HEK293 (cell line): Measurements from ENCODE around the gene VCAM1.

Source experiments
- CTCF ChIA-PET: fragments of 350-600 bp; formaldehyde crosslinking; extraction: SDS; loops from one replicate; lab custom pipeline; 2021; ENCODE audit warnings: antibody characterized with exemption; lab: Yijun Ruan, JAX
- POLR2A ChIA-PET: fragments of 300-600 bp; formaldehyde crosslinking; extraction: SDS; loops from one replicate; lab custom pipeline; 2020; ENCODE audit warnings: antibody characterized with exemption, inconsistent platforms; lab: Yijun Ruan, JAX
- H3K27ac ChIP-seq: fragments of 200-500 bp; sonication (Bioruptor generic); 2 replicates; pipeline ENCODE4 v1.5.1; 2014; ENCODE audit warnings: low read depth, low read length, control low read depth, inconsistent platforms; ENCODE audit errors: extremely low read depth
- H3K36me3 ChIP-seq, 2 experiments: fragments of 200-500 bp in 1 of 2; sonication (Bioruptor generic) in 1 of 2; 1 replicate in 1 of 2; 2 replicates in 1 of 2; pipeline ENCODE4 v1.5.1; 2014 to 2017; ENCODE audit warnings: inconsistent platforms in 2 of 2, low read length in 2 of 2; ENCODE audit not compliant: control insufficient read depth in 2 of 2, insufficient read depth in 1 of 2
- H3K4me1 ChIP-seq: fragments of 200-500 bp; sonication (Bioruptor generic); 2 replicates; pipeline ENCODE4 v1.5.1; 2014; ENCODE audit warnings: mild to moderate bottlenecking, low read length, inconsistent platforms; ENCODE audit not compliant: control insufficient read depth, insufficient read depth
- H3K4me3 ChIP-seq: 2 replicates; pipeline ENCODE4 v1.5.1; 2011; ENCODE audit warnings: low read depth, mild to moderate bottlenecking, control low read depth, low read length, moderate library complexity
- H3K9me3 ChIP-seq: fragments of 200-500 bp; sonication (Bioruptor generic); 2 replicates; pipeline ENCODE4 v1.5.1; 2014; ENCODE audit warnings: low read depth, low read length, inconsistent platforms; ENCODE audit not compliant: control insufficient read depth, insufficient read depth
- ELK4 ChIP-seq: IDR thresholded peaks from 2 replicates; pipeline ENCODE4 v1.6.1; 2011; ENCODE audit warnings: mild to moderate bottlenecking, low read depth, low read length, borderline replicate concordance
- FEZF1 ChIP-seq: fragments of 450-650 bp; formaldehyde crosslinking; IDR thresholded peaks from 2 replicates; pipeline ENCODE4 v1.5.1; 2016; ENCODE audit warnings: missing biosample characterization, missing genetic modification characterization
- HOXC10 ChIP-seq: sonication (generic); formaldehyde crosslinking; IDR thresholded peaks from 2 replicates; pipeline ENCODE4 v1.8.1; 2023; ENCODE audit warnings: mild to moderate bottlenecking, missing genetic modification reagents
- KLF7 ChIP-seq: fragments of 450-650 bp; formaldehyde crosslinking; IDR thresholded peaks from 2 replicates; pipeline ENCODE4 v1.5.1; 2016; ENCODE audit warnings: missing biosample characterization, missing genetic modification characterization, borderline replicate concordance
- MEIS1 ChIP-seq: sonication (generic); formaldehyde crosslinking; IDR thresholded peaks from 2 replicates; pipeline ENCODE4 v1.8.1; 2022; ENCODE audit warnings: missing genetic modification reagents, mild to moderate bottlenecking, borderline replicate concordance
- ZBTB44 ChIP-seq: fragments of 450-650 bp; IDR thresholded peaks from 2 replicates; pipeline ENCODE4 v1.5.1; 2018; ENCODE audit warnings: missing biosample characterization, mild to moderate bottlenecking, missing genetic modification characterization
- ZFP41 ChIP-seq: fragments of 450-650 bp; formaldehyde crosslinking; IDR thresholded peaks from 2 replicates; pipeline ENCODE4 v1.5.1; 2016; ENCODE audit warnings: missing biosample characterization, missing genetic modification characterization, borderline replicate concordance
- ZNF16 ChIP-seq: fragments of 450-650 bp; formaldehyde crosslinking; IDR thresholded peaks from 2 replicates; pipeline ENCODE4 v1.5.1; 2016; ENCODE audit warnings: low read depth, missing biosample characterization, missing genetic modification characterization
- ZNF221 ChIP-seq: fragments of 450-650 bp; formaldehyde crosslinking; IDR thresholded peaks from 2 replicates; pipeline ENCODE4 v1.5.1; 2017; ENCODE audit warnings: missing biosample characterization, missing genetic modification characterization, borderline replicate concordance
- ZNF26 ChIP-seq: fragments of 450-650 bp; formaldehyde crosslinking; IDR thresholded peaks from 2 replicates; pipeline ENCODE4 v1.5.1; 2016; ENCODE audit warnings: missing biosample characterization, missing genetic modification characterization
- ZNF354C ChIP-seq: fragments of 450-650 bp; formaldehyde crosslinking; IDR thresholded peaks from 2 replicates; pipeline ENCODE4 v1.5.1; 2016; ENCODE audit warnings: missing biosample characterization, missing genetic modification characterization, low read depth, borderline replicate concordance
- ZNF366 ChIP-seq: fragments of 450-650 bp; formaldehyde crosslinking; conservative IDR thresholded peaks from 2 replicates; pipeline ENCODE4 v1.5.1; 2016; ENCODE audit warnings: missing biosample characterization, missing genetic modification characterization
- ZNF510 ChIP-seq: fragments of 450-650 bp; formaldehyde crosslinking; IDR thresholded peaks from 2 replicates; pipeline ENCODE4 v1.5.1; 2018; ENCODE audit warnings: mild to moderate bottlenecking, missing genetic modification characterization, missing biosample characterization; ENCODE audit not compliant: insufficient replicate concordance
- ZNF521 ChIP-seq: fragments of 450-650 bp; formaldehyde crosslinking; IDR thresholded peaks from 2 replicates; pipeline ENCODE4 v1.5.1; 2017; ENCODE audit warnings: missing biosample characterization, mild to moderate bottlenecking, missing genetic modification characterization
- ZNF549 ChIP-seq: fragments of 450-650 bp; IDR thresholded peaks from 2 replicates; pipeline ENCODE4 v1.5.1; 2018; ENCODE audit warnings: missing biosample characterization, missing genetic modification characterization, mild to moderate bottlenecking, inconsistent platforms, moderate library complexity
- ZNF560 ChIP-seq: fragments of 450-650 bp; formaldehyde crosslinking; IDR thresholded peaks from 2 replicates; pipeline ENCODE4 v1.5.1; 2017; ENCODE audit warnings: missing biosample characterization, missing genetic modification characterization, borderline replicate concordance
- ZNF645 ChIP-seq: fragments of 450-650 bp; formaldehyde crosslinking; IDR thresholded peaks from 2 replicates; pipeline ENCODE4; 2016; ENCODE audit warnings: missing biosample characterization, missing genetic modification characterization
- ZNF692 ChIP-seq: fragments of 450-650 bp; formaldehyde crosslinking; IDR thresholded peaks from 2 replicates; pipeline ENCODE4 v1.5.1; 2016; ENCODE audit warnings: missing biosample characterization, missing genetic modification characterization
- ZNF830 ChIP-seq: fragments of 450-650 bp; IDR thresholded peaks from 2 replicates; pipeline ENCODE4 v1.5.0; 2018; ENCODE audit warnings: missing biosample characterization, missing genetic modification characterization, low read depth, mild to moderate bottlenecking, moderate library complexity
- ZSCAN16 ChIP-seq: fragments of 450-650 bp; formaldehyde crosslinking; IDR thresholded peaks from 2 replicates; pipeline ENCODE4 v1.5.1; 2016; ENCODE audit warnings: missing biosample characterization, missing genetic modification characterization
- ZSCAN18 ChIP-seq: fragments of 450-650 bp; formaldehyde crosslinking; IDR thresholded peaks from 2 replicates; pipeline ENCODE4 v1.5.1; 2016; ENCODE audit warnings: missing biosample characterization, missing genetic modification characterization
- ZSCAN23 ChIP-seq: fragments of 450-650 bp; formaldehyde crosslinking; IDR thresholded peaks from 2 replicates; pipeline ENCODE4 v1.5.1; 2016; ENCODE audit warnings: missing biosample characterization, missing genetic modification characterization
- ZXDB ChIP-seq: fragments of 450-650 bp; formaldehyde crosslinking; IDR thresholded peaks from 2 replicates; pipeline ENCODE4 v1.5.1; 2016; ENCODE audit warnings: missing biosample characterization, missing genetic modification characterization

VCAM1 gene

GRCh38 chr1:100752791-100753190 is 33.2 kb downstream of the VCAM1 start (continued):
- TF ChIP-seq ZSCAN18 (tag by site-specific recombination) (no peak), ZNF549 (no peak)

GRCh38 chr1:100757946-100758345 is 38.4 kb downstream of the VCAM1 start:
- Histone ChIP-seq H3K4me3 (no peak overlapping the region), H3K27ac (no peak overlapping the region), H3K9me3 (no peaks in the 10 kb centered on the region), H3K4me1 (no peaks in the 10 kb centered on the region), H3K36me3 (no peaks in the 10 kb centered on the region)
- TF ChIP-seq ZNF221 (no peak), ZNF560 (tag by site-specific recombination) (no peak), ZNF510 (no peak), ZFP41 (tag by site-specific recombination) (no peak), FEZF1 (no peak), ZSCAN23 (no peak), ZBTB44 (tag by site-specific recombination) (no peak), ELK4 (no peak), ZNF521 (tag by site-specific recombination) (no peak), HOXC10 (CRISPR knock-in tag) (no peak), MEIS1 (no peak), ZNF830 (tag by site-specific recombination) (no peak), ZNF366 (tag by site-specific recombination) (no peak), KLF7 (tag by site-specific recombination) (no peak), ZNF692 (tag by site-specific recombination) (no peak), ZNF354C (tag by site-specific recombination) (no peak)
- CTCF ChIA-PET, result no interaction called here
- POLR2A ChIA-PET, result interaction anchor here (0.6 kb wide), 1 partner anchor 13 kb away, joined by 3 read pairs; no protein-coding TSS in a partner anchor

GRCh38 chr1:100759188-100759587 is 39.6 kb downstream of the VCAM1 start:
- TF ChIP-seq ZNF26 (tag by site-specific recombination) (no peak), ZSCAN16 (tag by site-specific recombination) (no peak), ZXDB (tag by site-specific recombination) (no peak), ZNF645 (tag by site-specific recombination) (no peak), ZNF16 (tag by site-specific recombination) (no peak), MEIS1 (no peak)
- no peak overlapping the region for H3K4me3 ChIP-seq
- POLR2A ChIA-PET, result no interaction called here
- H3K4me1 ChIP-seq, result no peaks in the 10 kb centered on the region
- H3K36me3 ChIP-seq, result no peaks in the 10 kb centered on the region
- no peaks in the 10 kb centered on the region for H3K9me3 ChIP-seq
- H3K27ac ChIP-seq, result no peak overlapping the region
- CTCF ChIA-PET, result interaction anchor here (0.7 kb wide), 1 partner anchor 100 kb away, joined by 4 read pairs; no protein-coding TSS in a partner anchor
